Fibroblast of lung (primary cell): ENCODE measurements around the gene HECW1.

ENCODE experiments used
- EZH2 ChIP-seq: IDR thresholded peaks from 2 replicates; pipeline ENCODE4 v1.5.1; 2012; ENCODE audit warnings: low read length, control low read depth, mild to moderate bottlenecking; ENCODE audit errors: missing control alignments
- TF ChIP-seq, protein P1 (sequence below), 2 donors: IDR thresholded peaks in 1 of 2; conservative IDR thresholded peaks in 1 of 2; 1 replicate in 1 of 2; 2 replicates in 1 of 2; pipeline ENCODE4 v1.5.1; 2011 to 2012; ENCODE audit warnings: low read length in 2 of 2, control low read depth in 1 of 2, inconsistent platforms in 1 of 2, low read depth in 1 of 2, mild to moderate bottlenecking in 1 of 2

DNA sequence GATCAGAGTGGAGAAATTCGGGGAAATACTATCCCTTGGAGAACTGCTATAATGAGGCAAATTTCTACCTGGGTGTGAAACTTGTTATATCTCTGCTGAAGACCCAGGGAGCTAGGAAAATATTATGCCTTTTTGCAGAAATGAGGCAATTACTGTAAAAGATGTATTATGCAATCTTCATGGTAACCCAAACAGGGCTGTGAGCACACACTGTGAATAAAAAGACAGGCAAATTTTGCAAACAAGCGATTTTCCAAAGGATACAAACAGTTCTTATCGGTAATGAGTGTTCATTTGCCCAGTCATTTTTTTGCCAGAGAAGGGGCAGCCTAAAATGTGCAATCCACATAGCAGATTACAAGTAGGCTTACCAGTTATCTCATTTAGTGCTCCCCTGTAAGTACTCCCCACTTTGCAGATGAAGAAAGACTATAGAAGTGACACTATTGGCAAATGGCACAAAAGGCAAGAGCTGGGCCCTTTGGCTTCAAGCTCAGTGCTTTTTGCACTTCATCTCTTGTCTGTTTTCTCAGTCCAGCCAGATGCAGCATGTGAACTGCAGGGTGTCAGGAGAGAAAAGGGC is 205.8 kb downstream of the HECW1 start:
- TF ChIP-seq, protein P1, sequence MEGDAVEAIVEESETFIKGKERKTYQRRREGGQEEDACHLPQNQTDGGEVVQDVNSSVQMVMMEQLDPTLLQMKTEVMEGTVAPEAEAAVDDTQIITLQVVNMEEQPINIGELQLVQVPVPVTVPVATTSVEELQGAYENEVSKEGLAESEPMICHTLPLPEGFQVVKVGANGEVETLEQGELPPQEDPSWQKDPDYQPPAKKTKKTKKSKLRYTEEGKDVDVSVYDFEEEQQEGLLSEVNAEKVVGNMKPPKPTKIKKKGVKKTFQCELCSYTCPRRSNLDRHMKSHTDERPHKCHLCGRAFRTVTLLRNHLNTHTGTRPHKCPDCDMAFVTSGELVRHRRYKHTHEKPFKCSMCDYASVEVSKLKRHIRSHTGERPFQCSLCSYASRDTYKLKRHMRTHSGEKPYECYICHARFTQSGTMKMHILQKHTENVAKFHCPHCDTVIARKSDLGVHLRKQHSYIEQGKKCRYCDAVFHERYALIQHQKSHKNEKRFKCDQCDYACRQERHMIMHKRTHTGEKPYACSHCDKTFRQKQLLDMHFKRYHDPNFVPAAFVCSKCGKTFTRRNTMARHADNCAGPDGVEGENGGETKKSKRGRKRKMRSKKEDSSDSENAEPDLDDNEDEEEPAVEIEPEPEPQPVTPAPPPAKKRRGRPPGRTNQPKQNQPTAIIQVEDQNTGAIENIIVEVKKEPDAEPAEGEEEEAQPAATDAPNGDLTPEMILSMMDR (conservative IDR thresholded peaks at IDR 0.05 in 1 of 2, IDR thresholded peaks at IDR 0.05 in 1 of 2; ENCODE audit: low read depth in 1 of 2, low read length in 2 of 2): no peak
- TF ChIP-seq EZH2: no peak
